ENCODE data around the gene DLG2.
"Not testable (repeated sequence)": the region's sequence is repeated elsewhere in the genome, so short reads cannot be mapped to it uniquely, and the experiment has no call there.

The DLG2 gene

DNA sequence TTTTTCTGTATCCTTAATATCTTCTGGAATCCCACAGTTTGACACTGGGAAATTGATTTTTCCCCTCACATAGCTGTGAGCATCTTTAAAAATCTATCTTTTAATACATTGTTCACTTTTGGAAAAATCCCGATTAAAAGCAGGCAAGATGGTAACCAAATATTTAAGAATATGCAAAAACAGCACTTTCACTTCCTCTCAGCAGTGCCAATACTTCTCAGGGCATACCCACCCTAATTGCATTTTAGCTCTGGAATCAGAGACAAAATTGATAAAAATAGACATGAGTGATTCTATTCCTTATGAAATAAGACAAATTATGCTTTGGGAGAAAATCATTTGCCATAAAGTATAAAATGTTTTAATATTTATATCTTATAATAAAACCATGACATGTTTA is 2172.5 kb downstream of the DLG2 start:
- DNase-seq = no peak

DNA sequence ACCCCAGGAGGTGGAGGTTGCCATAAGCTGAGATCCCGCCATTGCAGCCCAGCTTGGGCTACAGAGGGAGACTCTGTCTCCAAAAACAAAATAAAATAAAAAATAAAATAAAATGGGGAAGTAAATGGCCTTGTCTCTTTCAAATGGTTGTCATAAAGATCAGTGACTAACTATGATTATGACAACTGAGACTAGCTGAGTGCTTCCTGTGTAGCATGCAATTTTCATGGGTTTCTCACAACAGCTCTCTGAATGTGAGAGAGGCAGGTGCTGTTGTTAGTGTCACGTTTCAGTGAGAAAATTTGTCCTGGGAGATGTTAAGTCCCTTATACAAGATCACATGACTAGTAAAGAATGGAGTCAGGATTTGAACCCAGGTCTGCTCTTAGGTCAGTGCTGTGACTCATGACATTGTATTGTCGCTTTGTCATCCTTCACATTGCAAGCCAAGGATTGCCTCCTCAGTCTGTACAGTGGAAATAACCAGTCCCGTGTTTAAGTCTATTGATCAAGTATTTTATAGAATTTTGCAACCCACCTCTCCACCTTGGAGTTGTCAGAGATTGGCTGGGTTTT is 2177.7 kb downstream of the DLG2 start:
- DNase-seq = no peak

DNA sequence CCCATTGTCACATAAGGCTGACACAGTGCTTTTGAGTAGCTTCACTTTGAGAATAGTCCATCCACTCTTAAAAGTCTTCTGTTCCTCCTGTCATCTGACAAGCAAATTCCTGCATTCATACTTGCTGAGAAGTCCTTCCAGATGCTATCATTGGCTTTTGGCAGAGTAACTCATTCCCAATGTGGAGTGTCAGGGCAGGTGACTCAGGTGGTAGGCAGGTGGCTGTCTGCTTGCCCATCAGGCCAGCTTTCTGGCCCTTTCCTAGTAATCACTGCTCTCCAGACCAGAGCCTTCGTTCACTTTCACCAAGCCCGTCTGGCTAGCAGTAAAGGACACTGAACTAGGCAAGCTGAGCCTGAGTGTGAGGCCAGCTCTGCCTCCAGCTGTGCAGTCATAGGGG is 2178.5 kb downstream of the DLG2 start:
- DNase-seq = no peak

DNA sequence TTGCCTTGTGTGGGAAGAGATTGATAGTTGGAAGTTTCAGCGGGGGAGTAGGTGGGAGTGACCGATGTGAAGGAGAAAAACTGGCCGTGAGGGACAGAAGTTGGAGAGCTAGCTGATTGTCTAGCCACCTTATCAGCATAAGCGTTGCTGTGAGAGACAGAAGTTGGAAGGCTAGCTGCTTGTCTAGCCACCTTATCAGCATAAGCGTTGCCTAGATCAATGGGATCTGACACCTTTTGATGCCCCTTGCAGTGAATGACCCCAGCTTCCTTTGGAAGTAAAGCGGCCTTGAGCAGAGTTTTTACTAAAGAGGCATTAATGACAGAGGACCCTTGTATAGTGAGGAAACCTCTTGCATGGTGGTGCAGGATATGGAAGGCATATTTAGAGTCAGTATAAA is 2183.3 kb downstream of the DLG2 start:
- DNase-seq = not testable (repeated sequence)

DNA sequence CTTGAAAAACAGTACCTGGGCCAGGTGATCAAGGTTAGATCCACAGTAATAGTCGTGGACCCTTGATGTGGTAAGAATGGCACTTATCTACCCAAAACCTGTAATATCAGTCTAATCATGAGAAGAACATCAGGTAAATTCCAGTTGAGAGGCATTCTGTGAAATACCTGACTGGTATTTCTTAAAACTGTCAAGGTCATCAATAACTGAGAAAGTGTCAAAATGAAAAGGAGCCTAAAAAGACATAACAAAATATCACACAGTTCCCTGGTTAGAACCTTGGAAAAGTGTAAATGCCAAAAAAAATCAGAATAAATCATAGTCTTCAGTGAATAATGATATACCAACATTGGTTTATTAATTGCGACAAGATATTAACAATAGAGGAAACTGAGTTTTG is 2185.5 kb downstream of the DLG2 start:
- no peak for DNase-seq

DNA sequence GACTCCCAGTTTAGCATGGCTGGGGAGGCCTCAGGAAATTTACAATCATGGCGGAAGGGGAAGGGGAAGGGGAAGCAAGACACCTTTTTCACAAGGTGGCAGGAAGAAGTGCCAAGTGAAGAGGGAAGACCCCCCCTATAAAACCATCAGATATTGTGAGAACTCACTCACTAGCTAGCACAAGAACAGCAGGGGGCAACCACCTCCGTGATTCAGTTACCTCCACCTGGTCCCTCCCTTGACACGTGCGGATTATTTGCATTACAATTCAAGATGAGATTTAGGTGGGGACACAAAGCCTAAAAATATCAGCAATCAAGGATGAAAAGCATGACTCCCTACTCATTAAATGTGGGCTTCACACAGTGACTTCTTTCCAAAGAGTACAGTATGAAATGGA is 2186.0 kb downstream of the DLG2 start:
- DNase-seq = no peak

DNA sequence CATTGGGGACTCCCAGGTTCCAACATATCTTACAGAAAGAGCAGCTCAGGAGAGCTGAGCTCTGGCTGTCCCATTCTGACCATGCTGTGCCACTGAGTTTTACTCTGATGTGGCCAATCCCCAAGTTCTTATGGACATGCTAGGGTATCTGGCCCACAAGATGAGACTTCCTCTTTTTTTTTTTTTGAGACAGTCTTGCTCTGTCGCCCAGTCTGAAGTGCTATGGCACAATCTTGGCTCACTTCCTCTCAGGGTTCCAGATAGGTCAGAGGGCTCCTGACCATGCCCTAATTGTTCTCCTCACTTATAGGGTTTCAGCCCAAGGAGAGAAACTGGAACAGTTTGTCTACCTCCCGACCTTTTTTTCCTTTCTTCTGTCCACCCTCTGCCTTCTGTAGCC is 2188.7 kb downstream of the DLG2 start:
- DNase-seq = peak; percentile 26

DNA sequence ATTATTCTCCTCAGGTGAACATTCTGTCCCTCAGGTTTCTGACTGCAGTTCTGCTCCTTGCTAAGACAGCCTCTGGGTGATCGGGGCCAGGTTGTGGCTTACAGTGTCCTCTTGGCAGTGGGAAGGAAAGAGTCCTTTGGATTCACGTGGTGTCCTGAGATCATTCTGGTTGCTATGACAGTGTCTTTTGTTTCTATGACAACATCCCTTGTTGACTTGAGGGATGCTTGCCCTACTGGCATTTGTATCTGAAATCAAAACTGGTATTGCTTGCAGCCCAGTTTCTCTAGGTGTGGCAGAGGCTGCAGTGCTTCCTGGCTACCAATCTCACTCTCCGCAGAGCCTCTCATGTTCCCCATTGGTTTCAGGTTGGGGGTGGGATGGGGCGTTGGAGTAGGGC is 2189.2 kb downstream of the DLG2 start:
- DNase-seq = no peak

DNA sequence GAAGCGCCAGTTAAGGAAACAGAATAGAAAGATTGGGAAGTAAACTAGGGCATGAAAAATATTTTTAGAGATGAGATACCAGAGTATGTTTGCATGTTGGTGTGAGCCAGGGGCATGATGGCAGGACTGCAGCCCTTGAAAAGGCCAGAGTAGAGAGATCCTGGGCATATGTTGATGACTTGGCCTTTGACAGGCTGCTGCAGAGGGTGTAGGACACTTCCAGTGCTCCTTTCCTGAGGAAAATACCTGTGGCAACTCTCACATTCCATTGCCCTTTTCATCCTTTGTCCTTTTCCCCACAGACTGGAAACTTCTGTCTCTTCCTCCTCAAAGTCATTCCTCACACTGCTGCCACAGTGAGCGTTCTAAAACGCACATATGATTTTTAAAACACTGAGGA is 2190.3 kb downstream of the DLG2 start:
- no peak for DNase-seq

DNA sequence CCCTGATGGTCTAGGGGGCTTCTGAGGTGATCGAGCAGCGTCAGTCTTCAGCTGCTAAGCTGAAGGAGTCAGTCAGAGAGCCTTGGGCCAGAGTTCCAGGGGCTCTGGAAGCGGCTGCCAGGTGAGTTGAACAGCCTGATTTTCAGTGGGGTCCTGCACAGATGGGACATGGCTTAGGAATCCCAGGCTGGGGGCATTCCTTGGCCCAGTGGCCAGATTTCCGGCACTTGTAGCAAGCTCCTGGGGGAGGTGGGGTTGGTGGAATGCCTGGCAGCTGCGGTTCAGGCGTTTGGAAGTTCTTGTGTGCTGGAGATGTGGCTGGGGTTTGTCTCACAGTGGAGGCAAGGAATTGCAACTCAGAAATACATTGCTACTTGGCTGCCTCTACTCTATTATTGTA is 2192.3 kb downstream of the DLG2 start:
- DNase-seq = not testable (repeated sequence)

DNA sequence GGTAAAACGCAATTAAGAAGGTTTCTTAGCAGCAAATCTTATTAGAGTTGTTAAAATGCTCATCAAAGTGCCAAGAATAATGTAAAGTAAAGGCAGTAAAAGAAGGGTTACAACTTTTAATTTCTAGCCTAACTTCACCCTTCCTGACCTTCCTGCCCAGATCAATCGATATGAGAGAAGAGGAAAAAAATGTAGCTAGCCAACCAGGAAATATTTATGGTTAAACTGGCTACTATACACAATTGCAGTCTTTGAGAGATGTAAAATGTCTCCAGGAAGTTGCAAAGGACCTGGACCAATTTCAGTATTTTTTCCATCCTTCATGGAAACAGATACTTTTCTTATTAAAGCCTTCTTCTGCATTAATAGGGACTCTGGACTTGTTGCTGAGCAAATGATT is 2199.2 kb downstream of the DLG2 start:
- no peak for DNase-seq

DNA sequence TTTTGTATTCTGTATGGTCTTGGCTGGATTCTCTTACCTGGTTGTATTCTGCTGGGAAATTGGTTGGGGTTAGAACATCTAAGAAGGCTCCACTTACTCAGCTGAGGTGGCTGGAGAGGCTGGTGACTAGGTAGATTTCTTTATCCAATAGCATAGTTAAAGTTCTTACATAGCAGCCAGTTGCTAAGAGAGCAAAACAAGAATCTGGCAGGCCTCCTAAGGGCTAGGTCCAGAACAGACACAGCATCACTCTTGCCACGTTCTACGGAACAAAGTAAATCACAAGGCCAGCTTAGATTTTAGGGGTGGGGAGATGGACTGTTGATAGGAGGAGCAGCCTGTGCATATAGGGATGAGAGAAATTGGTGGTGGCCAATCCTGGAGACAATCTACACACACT is 2199.6 kb downstream of the DLG2 start:
- no peak for DNase-seq

DNA sequence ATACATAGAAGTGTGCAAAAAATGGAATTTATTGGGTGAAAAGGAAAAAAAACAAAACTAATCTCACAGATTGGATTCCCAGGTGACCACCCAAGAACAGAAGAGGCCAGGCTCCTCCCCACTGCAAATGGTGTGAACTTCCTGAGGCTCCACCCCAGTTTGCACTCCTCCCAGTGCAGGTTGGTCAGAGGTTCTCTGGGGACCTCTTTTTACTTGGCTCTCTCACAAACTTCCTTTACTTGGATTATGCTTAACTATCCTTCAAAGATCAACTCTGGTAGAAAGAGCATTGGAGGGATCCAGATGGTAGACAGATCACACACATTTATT is 2202.0 kb downstream of the DLG2 start:
- no peak for DNase-seq

DNA sequence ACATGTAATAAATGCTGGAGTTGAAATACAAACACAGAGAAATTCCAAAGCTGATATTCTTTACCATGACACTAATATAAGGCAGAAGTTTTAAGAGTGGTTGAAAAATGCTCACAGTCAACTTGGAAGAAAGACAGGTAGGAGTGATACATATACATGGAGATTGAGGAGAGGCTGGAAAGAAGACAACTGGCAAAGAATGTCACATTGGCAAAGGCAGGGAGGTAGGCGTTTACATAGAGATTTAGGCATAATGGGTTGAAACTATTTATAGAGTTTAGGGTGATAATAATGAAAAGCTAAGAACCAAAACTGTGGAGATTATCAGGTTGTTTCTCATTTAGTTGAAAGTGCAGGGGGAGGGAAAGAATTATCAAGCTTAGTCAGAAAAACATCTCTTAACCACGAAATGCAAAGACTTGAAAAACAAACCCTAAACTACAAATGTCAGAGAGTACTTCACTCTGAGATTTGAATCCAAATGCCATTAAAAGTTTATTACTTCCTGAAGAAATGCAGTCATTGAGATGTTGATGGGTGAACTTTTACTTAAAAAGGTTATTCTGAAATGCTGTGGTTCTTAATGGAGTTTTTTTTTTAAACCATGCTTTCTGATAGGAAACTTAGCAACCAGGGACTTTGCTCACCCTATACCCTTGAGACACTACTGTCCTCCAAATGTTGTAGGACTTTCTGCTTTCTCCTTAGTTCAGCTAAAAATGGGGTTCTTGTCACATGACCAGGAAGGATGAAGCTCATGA is 2202.6 kb downstream of the DLG2 start:
- DNase-seq = no peak

DNA sequence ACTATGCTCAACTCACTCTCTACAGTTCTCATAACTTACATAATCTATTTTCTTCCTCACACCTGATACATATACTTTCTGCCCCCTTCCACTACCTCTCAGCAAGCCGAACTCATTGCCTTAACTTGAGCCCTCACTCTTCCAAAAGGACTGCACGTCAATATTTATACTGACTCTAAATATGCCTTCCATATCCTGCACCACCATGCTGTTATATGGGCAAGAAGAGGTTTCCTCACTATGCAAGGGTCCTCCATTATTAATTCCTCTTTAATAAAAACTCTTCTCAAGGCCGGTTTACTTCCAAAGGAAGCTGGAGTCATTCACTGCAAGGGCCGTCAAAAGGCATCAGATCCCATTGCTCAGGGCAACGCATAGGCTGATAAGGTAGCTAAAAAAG is 2204.5 kb downstream of the DLG2 start:
- DNase-seq = not testable (repeated sequence)

DNA sequence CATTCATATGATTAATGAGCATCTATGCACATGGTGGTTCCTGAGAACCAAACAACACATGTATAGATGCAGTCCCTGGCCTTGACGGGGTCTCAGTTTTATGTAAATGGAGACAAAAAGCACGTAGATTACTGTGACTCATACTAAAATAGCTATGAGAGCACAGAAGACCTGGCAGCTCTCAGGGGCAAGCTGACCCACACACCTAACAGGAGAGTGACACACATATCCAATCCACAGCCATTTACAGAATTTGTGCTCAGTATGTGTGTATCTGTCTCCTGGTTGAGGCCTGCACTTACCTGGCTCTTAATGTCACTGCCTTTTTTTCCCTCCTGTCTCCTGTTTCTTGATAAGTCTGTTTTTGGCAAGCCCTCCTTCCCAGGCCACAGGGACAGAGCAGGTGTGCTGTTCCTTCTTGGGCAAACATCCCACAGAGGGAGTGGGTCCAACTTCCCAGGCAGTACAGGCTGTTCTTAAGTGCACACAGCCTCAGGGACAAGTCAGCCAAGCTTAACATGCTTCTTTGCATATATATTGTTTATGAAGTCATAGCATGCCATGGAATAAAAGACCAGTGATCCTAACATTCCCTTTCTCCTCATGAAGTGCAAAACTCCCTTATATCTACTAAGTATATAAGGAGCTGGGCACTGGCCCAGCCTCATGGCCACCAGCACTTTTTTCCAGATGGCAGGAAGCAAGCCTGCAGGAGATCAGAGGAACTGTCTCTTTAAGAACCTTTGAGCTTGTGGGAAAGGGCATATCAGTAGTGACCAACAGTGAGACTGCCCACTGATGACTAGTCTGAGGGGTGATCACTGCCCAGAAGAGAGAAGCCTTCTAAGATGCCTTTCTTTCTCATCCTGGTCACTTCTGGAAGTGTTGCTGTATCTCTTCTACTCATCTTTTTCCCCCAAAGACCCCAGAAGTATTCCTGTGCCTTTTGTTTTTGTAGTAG is 2216.3 kb downstream of the DLG2 start:
- DNase-seq = no peak

DNA sequence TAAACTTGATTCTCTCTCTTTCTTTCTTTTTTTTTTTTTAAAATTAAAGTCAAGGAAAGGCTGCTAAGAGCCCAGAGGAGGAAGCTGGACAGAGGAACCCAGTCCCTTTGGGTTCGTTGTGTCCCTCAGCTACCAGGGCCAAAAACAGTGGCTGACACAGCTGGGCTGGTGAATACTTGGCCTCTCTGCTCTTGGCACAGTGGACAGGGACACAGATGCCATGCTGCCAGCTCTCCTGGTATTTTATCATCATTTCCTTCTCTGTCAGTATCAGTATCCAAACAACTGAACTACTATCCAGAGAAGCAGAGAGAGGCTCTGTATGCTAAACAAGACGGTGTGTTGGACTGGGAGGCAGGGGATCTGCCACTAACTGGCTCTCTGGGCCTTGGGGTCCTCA is 2217.3 kb downstream of the DLG2 start:
- no peak for DNase-seq

DNA sequence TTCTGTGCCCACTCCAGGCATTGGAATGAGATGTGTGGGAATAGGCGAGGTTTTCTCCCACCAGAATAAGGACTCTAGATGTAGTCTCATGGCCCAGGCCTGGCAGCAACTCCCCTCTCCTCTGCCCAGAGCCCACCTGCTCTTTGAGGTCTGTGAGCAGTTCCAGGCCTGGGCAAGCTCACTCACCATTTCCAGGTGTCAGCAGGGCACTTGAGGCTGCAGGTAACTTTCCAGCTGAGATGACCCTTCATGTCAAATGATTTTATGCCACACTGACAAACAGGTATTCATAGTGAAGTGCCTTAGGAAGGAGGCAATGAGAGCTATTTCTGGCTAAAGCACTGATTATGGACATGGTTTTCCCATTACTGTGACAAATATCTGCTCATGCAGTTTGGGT is 2217.7 kb downstream of the DLG2 start:
- DNase-seq = no peak

DNA sequence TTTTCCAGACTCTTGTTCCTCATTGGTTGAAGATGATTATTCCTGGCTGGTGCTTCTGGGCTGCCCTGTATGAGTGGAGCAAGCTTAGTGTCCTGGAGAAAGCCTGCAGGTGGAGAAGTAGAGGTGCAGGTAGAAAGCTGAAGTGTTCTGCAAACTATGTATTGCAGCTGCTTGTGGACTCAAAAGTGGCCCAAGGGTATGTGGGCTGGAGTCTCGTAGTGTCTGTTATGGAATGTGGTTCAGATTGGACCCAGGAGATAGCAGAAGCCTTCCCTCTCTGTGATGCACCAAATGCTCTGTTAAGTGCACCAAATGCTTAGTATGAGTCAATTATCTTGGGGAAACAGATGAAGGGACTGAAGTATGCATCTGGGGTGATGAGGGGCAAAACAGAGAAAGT is 2218.2 kb downstream of the DLG2 start:
- DNase-seq = no peak

Measured in hematopoietic multipotent progenitor cell treated with erythropoietin and hydrocortisone succinate and interleukin-3 and kit ligand, for 4 days (in vitro differentiated cells).